Measurements from ENCODE around the gene JCHAIN. TPM values are rescaled to one million over a fixed set of nuclear protein-coding genes. Genes with fewer than 3 reads are reported as not detected.
"Not testable (repeated sequence)": the region's sequence is repeated elsewhere in the genome, so short reads cannot be mapped to it uniquely, and the experiment has no call there.

JCHAIN gene
- total RNA-seq, 1 experiment from 2014 or later = not detected

GRCh38 chr4:70671091-70671490, 4.8 kb upstream of the JCHAIN start:
- no peak for DNase-seq (ENCODE audit: unreplicated experiment)
- ChIA-PET POLR2A (interaction anchor here (0.9 to 3.1 kb wide), 2 partner anchors 34 to 75 kb away, joined by 3 to 15 read pairs; no protein-coding TSS in a partner anchor), CTCF (interaction anchor here (0.6 to 1.7 kb wide), 3 partner anchors 16 to 79 kb away, joined by 3 to 7 read pairs (median 3); partner anchors contain the start of gene AMBN)
- Mint-ChIP-seq H3K4me3 (ENCODE audit: unreplicated experiment) (no peak overlapping the region), H3K4me1 (ENCODE audit: insufficient read depth, unreplicated experiment) (no peaks in the 10 kb centered on the region), H3K9me3 (ENCODE audit: unreplicated experiment) (no peaks in the 10 kb centered on the region), H3K36me3 (ENCODE audit: insufficient read depth, unreplicated experiment) (no peaks in the 10 kb centered on the region), H3K27ac (ENCODE audit: low read depth, unreplicated experiment) (no peak overlapping the region), H3K27me3 (ENCODE audit: insufficient read depth, unreplicated experiment) (peaks cover 12% of the 10 kb centered on the region)
- BruUV-seq (replicated peaks) = no TSS peak
- intact Hi-C loops (cut with micrococcal nuclease) = no loop called here
- no peak for TF ChIP-seq CTCF (IDR thresholded peaks at IDR 0.05; ENCODE audit: unreplicated experiment)

- intact Hi-C loops (cut with micrococcal nuclease) = no loop called here
- BruUV-seq (replicated peaks) = no TSS peak
- POLR2A ChIA-PET = interaction anchor here (3.1 kb wide), 1 partner anchor 34 kb away, joined by 15 read pairs; no protein-coding TSS in a partner anchor
Observed at GRCh38 chr4:70670332-70671014, 4.2 kb upstream of the JCHAIN start.

GRCh38 chr4:70667740-70668535, 1.6 kb upstream of the JCHAIN start:
- DNase-seq (ENCODE audit: unreplicated experiment) = peak; percentile 19
- POLR2A ChIA-PET = interaction anchor here (0.6 kb wide), 2 partner anchors 16 to 786 kb away, joined by 3 read pairs; no protein-coding TSS in a partner anchor
- H3K36me3 Mint-ChIP-seq (ENCODE audit: insufficient read depth, unreplicated experiment) = no peaks in the 10 kb centered on the region
- no peaks in the 10 kb centered on the region for H3K9me3 Mint-ChIP-seq (ENCODE audit: unreplicated experiment)
- H3K27ac Mint-ChIP-seq (ENCODE audit: low read depth, unreplicated experiment) = no peak overlapping the region
- no peak for TF ChIP-seq CTCF (IDR thresholded peaks at IDR 0.05; ENCODE audit: unreplicated experiment)
- CTCF ChIA-PET = interaction anchor here (0.6 to 1.1 kb wide), 5 partner anchors 12 to 341 kb away, joined by 3 to 5 read pairs (median 4); no protein-coding TSS in a partner anchor
- intact Hi-C loops (cut with micrococcal nuclease) = no loop called here
- BruUV-seq (replicated peaks) = no TSS peak
- no peak overlapping the region for H3K4me3 Mint-ChIP-seq (ENCODE audit: unreplicated experiment)
- H3K27me3 Mint-ChIP-seq (ENCODE audit: insufficient read depth, unreplicated experiment) = peaks cover 12% of the 10 kb centered on the region
- H3K4me1 Mint-ChIP-seq (ENCODE audit: insufficient read depth, unreplicated experiment) = no peaks in the 10 kb centered on the region

More at GRCh38 chr4:70670332-70671014, 4.2 kb upstream of the JCHAIN start:
- Mint-ChIP-seq H3K27me3 (ENCODE audit: insufficient read depth, unreplicated experiment) (peaks cover 12% of the 10 kb centered on the region), H3K36me3 (ENCODE audit: insufficient read depth, unreplicated experiment) (no peaks in the 10 kb centered on the region), H3K27ac (ENCODE audit: low read depth, unreplicated experiment) (peak overlapping the region; percentile 2), H3K4me1 (ENCODE audit: insufficient read depth, unreplicated experiment) (no peaks in the 10 kb centered on the region), H3K9me3 (ENCODE audit: unreplicated experiment) (no peaks in the 10 kb centered on the region), H3K4me3 (ENCODE audit: unreplicated experiment) (no peak overlapping the region)
- CTCF ChIA-PET = interaction anchor here (0.6 to 1.7 kb wide), 5 partner anchors 17 to 523 kb away, joined by 3 to 7 read pairs (median 3); partner anchors contain the start of gene AMBN
- TF ChIP-seq CTCF (IDR thresholded peaks at IDR 0.05; ENCODE audit: unreplicated experiment) = no peak
- peak; percentile 17 for DNase-seq (ENCODE audit: unreplicated experiment)

- H3K4me1 Mint-ChIP-seq (ENCODE audit: insufficient read depth, unreplicated experiment); H3K36me3 Mint-ChIP-seq (ENCODE audit: insufficient read depth, unreplicated experiment); H3K4me3 Mint-ChIP-seq (ENCODE audit: unreplicated experiment); BruUV-seq (replicated peaks); H3K27ac Mint-ChIP-seq (ENCODE audit: low read depth, unreplicated experiment); POLR2A ChIA-PET; H3K9me3 Mint-ChIP-seq (ENCODE audit: unreplicated experiment); intact Hi-C loops (cut with micrococcal nuclease); DNase-seq (ENCODE audit: unreplicated experiment): not testable (repeated sequence)
- peaks cover 22% of the 10 kb centered on the region for H3K27me3 Mint-ChIP-seq (ENCODE audit: insufficient read depth, unreplicated experiment)
- CTCF ChIA-PET = interaction anchor here (0.6 to 1.6 kb wide), 2 partner anchors 9 to 49 kb away, joined by 3 to 17 read pairs; no protein-coding TSS in a partner anchor
Observed at GRCh38 chr4:70661309-70661922, 4.9 kb downstream of the JCHAIN start.
